ENCODE data around the gene STARD4.

The STARD4 gene

GRCh38 chr5:111469293-111469896 is 42.9 kb downstream of the STARD4 start:
- no peak for DNase-seq

- peak; percentile 7 for DNase-seq
Observed at GRCh38 chr5:111463311-111463710, 49.0 kb downstream of the STARD4 start.

- DNase-seq = no peak
Observed at GRCh38 chr5:111461934-111462333, 50.4 kb downstream of the STARD4 start.

GRCh38 chr5:111461255-111461671 is 51.1 kb downstream of the STARD4 start:
- DNase-seq = peak; percentile 23

- no peak for DNase-seq
Observed at GRCh38 chr5:111454776-111455175, 57.6 kb downstream of the STARD4 start.

- no peak for DNase-seq
Observed at GRCh38 chr5:111454198-111454622, 58.1 kb downstream of the STARD4 start.

GRCh38 chr5:111453747-111454146 is 58.6 kb downstream of the STARD4 start:
- DNase-seq = no peak

GRCh38 chr5:111453295-111453694 is 59.0 kb downstream of the STARD4 start:
- DNase-seq = no peak

GRCh38 chr5:111447822-111448221 is 64.5 kb downstream of the STARD4 start:
- peak; percentile 28 for DNase-seq

- DNase-seq = no peak
Observed at GRCh38 chr5:111447099-111447498, 65.2 kb downstream of the STARD4 start.

All from NCI-H510A treated with DMSO at 0.1 percent for 48 hours (cell line).